ENCODE measurements around the gene ATPAF2. TPM values are rescaled to one million over a fixed set of nuclear protein-coding genes. Genes with fewer than 3 reads are reported as not detected.

Gene ATPAF2
- total and polyA plus RNA-seq, 4 donors = 17.7 to 32.9 (median 23.3) TPM

- 78 to 86% methylated on average over 14 of the region's 14 CpGs for WGBS, 2 donors
Observed at GRCh38 chr17:17987901-17988300, 51.1 kb downstream of the ATPAF2 start.

DNA sequence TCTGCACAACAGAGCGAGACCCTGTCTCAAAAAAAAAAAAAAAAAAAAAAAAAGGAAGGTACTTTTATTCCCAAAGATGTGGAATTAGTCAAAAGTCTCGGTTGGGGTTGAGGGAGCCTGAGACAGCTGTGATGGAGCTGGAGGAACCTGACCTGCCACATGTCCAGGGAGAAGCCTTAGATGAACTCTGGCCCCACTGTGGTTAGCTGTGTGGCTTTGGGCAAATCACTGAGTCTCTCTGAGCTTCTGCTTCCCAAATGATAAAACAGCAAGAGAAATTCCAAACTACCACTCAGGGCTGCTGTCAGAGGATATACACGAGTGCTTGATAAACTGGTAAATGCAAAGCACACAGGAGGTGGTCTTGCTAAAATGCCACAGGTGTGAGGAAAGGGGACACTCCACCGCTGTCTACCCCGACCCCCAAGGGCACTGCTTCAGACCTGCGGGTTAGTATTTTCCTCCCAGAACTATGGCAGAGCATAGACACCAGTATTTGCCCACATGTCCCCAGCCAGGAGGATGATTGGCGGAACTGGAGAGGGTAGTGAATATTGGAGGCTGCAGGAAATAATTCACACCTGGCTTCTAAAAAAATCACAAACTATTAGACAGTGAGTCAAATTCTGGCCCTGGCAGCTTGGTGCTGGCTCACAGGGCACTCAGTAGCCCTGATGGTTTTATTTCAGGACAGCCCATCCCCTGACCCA, 51.6 kb downstream of the ATPAF2 start:
- H3K4me3 ChIP-seq = no peak overlapping the region
- no peak for ATAC-seq (ENCODE audit: insufficient read depth, low FRiP score)
- no peaks in the 10 kb centered on the region for H3K27me3 ChIP-seq (ENCODE audit: control insufficient read depth in 3 of 3, insufficient read depth in 3 of 3, low read length in 2 of 3)
- H3K27ac ChIP-seq (ENCODE audit: low read depth in 1 of 2, low read length in 1 of 2) = no peak overlapping the region
- peaks cover 0 to 5% (median 4%) of the 10 kb centered on the region in 4 donors for H3K36me3 ChIP-seq (ENCODE audit: control insufficient read depth in 4 of 4, insufficient read depth in 4 of 4, low read length in 4 of 4)
- WGBS, 2 donors = 85 to 88% methylated on average over 7 of the region's 7 CpGs
- no peaks in the 10 kb centered on the region for H3K9me3 ChIP-seq (ENCODE audit: control insufficient read depth in 4 of 4, insufficient read depth in 3 of 4, low read length in 3 of 4)
- peak overlapping the region in 1 of 2 donors; percentile 11 for H3K9ac ChIP-seq (ENCODE audit: insufficient read depth in 1 of 2, low read length in 2 of 2)
- no peak for DNase-seq
- TF ChIP-seq, protein P1, sequence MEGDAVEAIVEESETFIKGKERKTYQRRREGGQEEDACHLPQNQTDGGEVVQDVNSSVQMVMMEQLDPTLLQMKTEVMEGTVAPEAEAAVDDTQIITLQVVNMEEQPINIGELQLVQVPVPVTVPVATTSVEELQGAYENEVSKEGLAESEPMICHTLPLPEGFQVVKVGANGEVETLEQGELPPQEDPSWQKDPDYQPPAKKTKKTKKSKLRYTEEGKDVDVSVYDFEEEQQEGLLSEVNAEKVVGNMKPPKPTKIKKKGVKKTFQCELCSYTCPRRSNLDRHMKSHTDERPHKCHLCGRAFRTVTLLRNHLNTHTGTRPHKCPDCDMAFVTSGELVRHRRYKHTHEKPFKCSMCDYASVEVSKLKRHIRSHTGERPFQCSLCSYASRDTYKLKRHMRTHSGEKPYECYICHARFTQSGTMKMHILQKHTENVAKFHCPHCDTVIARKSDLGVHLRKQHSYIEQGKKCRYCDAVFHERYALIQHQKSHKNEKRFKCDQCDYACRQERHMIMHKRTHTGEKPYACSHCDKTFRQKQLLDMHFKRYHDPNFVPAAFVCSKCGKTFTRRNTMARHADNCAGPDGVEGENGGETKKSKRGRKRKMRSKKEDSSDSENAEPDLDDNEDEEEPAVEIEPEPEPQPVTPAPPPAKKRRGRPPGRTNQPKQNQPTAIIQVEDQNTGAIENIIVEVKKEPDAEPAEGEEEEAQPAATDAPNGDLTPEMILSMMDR (IDR thresholded peaks at IDR 0.05; ENCODE audit: control extremely low read depth, extremely low read depth) = no peak
- peaks cover 0 to 7% (median 0%) of the 10 kb centered on the region in 5 donors for H3K4me1 ChIP-seq (ENCODE audit: control insufficient read depth in 5 of 5, insufficient read depth in 5 of 5, low read length in 5 of 5)

More at GRCh38 chr17:17987901-17988300, 51.1 kb downstream of the ATPAF2 start:
- H3K27ac ChIP-seq (ENCODE audit: low read depth in 1 of 2, low read length in 1 of 2) = no peak overlapping the region
- no peak for ATAC-seq (ENCODE audit: insufficient read depth, low FRiP score)
- peaks cover 0 to 5% (median 0%) of the 10 kb centered on the region in 5 donors for H3K4me1 ChIP-seq (ENCODE audit: control insufficient read depth in 5 of 5, insufficient read depth in 5 of 5, low read length in 5 of 5)
- H3K36me3 ChIP-seq (ENCODE audit: control insufficient read depth in 4 of 4, insufficient read depth in 4 of 4, low read length in 4 of 4) = peaks cover 0 to 5% (median 4%) of the 10 kb centered on the region in 4 donors
- H3K9ac ChIP-seq (ENCODE audit: insufficient read depth in 1 of 2, low read length in 2 of 2) = peak overlapping the region in 1 of 2 donors; percentile 11
- H3K27me3 ChIP-seq (ENCODE audit: control insufficient read depth in 3 of 3, insufficient read depth in 3 of 3, low read length in 2 of 3) = no peaks in the 10 kb centered on the region
- H3K4me3 ChIP-seq = no peak overlapping the region
- H3K9me3 ChIP-seq (ENCODE audit: control insufficient read depth in 4 of 4, insufficient read depth in 3 of 4, low read length in 3 of 4) = no peaks in the 10 kb centered on the region
- peak; percentile 20 to 46 (median 37) for DNase-seq
- TF ChIP-seq, protein P1 (IDR thresholded peaks at IDR 0.05; ENCODE audit: control extremely low read depth, extremely low read depth) = no peak

DNA sequence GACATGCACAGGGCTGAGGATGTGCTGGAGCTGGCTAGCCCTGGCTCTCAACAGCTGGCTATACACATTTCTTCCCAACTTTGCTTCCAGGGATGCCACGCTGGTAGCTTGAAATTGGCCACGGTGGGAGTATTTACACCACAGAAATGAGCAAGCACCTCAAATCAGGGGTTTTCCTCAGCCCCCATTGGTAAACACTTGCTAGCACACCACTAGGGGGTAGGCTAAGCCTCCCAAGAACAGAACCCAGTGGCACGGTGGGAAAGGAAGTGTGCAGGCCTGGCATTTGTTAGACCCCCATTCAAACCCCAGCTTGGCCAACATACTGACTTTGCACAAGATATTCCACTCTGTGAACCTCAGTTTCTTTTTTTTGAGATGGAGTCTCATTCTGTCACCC, 53.4 kb downstream of the ATPAF2 start:
- Histone ChIP-seq H3K9ac (ENCODE audit: insufficient read depth in 1 of 2, low read length in 2 of 2) (no peak overlapping the region), H3K4me3 (no peak overlapping the region), H3K36me3 (ENCODE audit: control insufficient read depth in 4 of 4, insufficient read depth in 4 of 4, low read length in 4 of 4) (peaks cover 0 to 5% (median 4%) of the 10 kb centered on the region in 4 donors), H3K4me1 (ENCODE audit: control insufficient read depth in 5 of 5, insufficient read depth in 5 of 5, low read length in 5 of 5) (peaks cover 0 to 7% (median 0%) of the 10 kb centered on the region in 5 donors), H3K9me3 (ENCODE audit: control insufficient read depth in 4 of 4, insufficient read depth in 3 of 4, low read length in 3 of 4) (no peaks in the 10 kb centered on the region), H3K27me3 (ENCODE audit: control insufficient read depth in 3 of 3, insufficient read depth in 3 of 3, low read length in 2 of 3) (no peaks in the 10 kb centered on the region), H3K27ac (ENCODE audit: low read depth in 1 of 2, low read length in 1 of 2) (no peak overlapping the region)
- 63 to 78% methylated on average over 3 of the region's 3 CpGs for WGBS, 2 donors
- ATAC-seq (ENCODE audit: insufficient read depth, low FRiP score) (no peak), DNase-seq (no peak)
- TF ChIP-seq, protein P1 (IDR thresholded peaks at IDR 0.05; ENCODE audit: control extremely low read depth, extremely low read depth) = no peak
